GM19043 (cell line): ENCODE results near the gene SPIN2B.

Source experiments
- ATAC-seq: cut with Tn5 transposase; IDR thresholded peaks from one replicate; pipeline ENCODE4 v1.9.1; 2021; ENCODE audit warnings: low read depth; ENCODE audit not compliant: unreplicated experiment

The SPIN2B gene

DNA sequence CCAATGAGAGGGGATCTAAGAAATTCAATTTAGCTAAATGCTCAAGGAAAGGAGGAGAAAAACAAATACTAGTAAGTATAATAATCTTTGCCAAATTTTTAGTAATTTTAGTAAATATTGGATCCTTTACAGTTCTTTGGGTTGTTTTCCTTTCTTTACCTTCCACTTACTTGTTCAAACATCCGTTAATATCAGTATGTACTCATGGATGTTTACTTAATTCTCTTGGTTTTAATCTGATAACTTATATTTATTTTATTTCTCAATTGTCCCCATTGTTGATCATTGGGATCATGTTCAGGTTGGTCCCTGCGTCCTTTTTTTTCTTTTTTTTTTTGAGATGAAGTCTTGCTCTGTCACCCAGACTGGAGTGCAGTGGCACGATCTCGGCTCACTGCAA is 46.9 kb downstream of the SPIN2B start:
- ATAC-seq = no peak

DNA sequence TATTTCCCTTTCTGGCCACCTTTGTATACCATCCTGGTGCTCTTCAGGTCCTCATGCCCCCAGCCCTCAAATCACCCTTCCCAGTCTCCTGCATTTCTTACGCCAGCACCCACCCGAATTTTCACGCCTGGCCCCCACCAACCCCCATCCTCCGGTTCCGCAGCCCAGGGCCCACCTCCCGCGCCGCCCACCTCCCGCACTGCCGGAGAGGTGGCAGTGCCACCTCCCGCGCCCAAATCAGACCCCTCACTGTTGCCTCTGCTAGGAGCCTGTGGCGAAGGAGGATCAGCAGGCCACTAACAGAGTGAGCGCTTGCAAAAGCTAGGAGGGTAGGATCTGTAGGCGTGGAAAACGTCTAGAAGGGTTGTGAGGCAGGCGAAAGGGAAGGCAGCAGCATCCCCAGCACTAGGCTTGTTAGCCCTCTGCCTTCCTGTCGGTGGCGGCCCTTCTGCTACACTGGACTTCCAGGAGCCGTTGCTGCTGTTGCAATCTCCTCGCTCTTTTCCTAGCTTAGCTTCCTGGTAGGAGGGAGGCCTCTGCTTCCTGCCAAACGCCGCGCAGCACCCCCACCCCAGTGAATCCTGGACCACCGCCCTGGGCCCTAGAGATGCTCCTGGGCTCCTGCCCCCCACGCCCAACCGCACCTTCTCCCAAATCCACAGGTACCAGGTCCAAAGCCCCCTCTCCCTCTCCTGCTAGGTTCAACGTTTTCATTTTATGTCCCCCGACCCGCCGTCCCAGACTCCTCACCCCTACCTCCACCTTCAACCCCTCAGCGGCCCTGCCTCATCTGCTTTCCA is 51.0 kb downstream of the SPIN2B start:
- ATAC-seq = no peak
